ENCODE data around the gene KDM8.
A peak's percentile ranks its signal among the peaks of the same experiment; 100 is the strongest.

Gene KDM8

GRCh38 chr16:27216297-27216885, 13.1 kb downstream of the KDM8 start:
- DNase-seq = no peak

- DNase-seq = peak in 2 of 14 donors; percentile 16 to 94
These were observed 13.9 kb downstream of the KDM8 start for GRCh38 chr16:27217256-27217655.

GRCh38 chr16:27218756-27219155, 15.4 kb downstream of the KDM8 start:
- no peak for DNase-seq

GRCh38 chr16:27219161-27219560, 15.8 kb downstream of the KDM8 start:
- no peak for DNase-seq

- no peak for DNase-seq
These were observed 16.8 kb downstream of the KDM8 start for GRCh38 chr16:27220120-27220519.

- DNase-seq = no peak
These were observed 17.2 kb downstream of the KDM8 start for GRCh38 chr16:27220527-27220926.

GRCh38 chr16:27220991-27221390, 17.7 kb downstream of the KDM8 start:
- peak in 1 of 14 donors; percentile 67 for DNase-seq

GRCh38 chr16:27221576-27222248, 18.4 kb downstream of the KDM8 start:
- DNase-seq = no peak

GRCh38 chr16:27222249-27223225, 19.2 kb downstream of the KDM8 start:
- peak in 1 of 14 donors; percentile 12 for DNase-seq

- DNase-seq = no peak
These were observed 19.9 kb downstream of the KDM8 start for GRCh38 chr16:27223226-27223610.

- DNase-seq = no peak
These were observed 20.4 kb downstream of the KDM8 start for GRCh38 chr16:27223701-27224100.

- no peak for DNase-seq
These were observed 21.0 kb downstream of the KDM8 start for GRCh38 chr16:27224271-27224737.

- DNase-seq = no peak
These were observed 21.5 kb downstream of the KDM8 start for GRCh38 chr16:27224741-27225300.

- no peak for DNase-seq
These were observed 22.4 kb downstream of the KDM8 start for GRCh38 chr16:27225536-27226360.

GRCh38 chr16:27226476-27226875, 23.1 kb downstream of the KDM8 start:
- no peak for DNase-seq

GRCh38 chr16:27226976-27227705, 23.8 kb downstream of the KDM8 start:
- no peak for DNase-seq

GRCh38 chr16:27228045-27228444, 24.7 kb downstream of the KDM8 start:
- DNase-seq = no peak

GRCh38 chr16:27228621-27229501, 25.5 kb downstream of the KDM8 start:
- no peak for DNase-seq

GRCh38 chr16:27229891-27230470, 26.7 kb downstream of the KDM8 start:
- no peak for DNase-seq

- DNase-seq = no peak
These were observed 27.3 kb downstream of the KDM8 start for GRCh38 chr16:27230562-27231001.

Measured in C1 segment of cervical spinal cord (tissue), 14 donors.